SK-N-SH (cell line): Measurements from ENCODE around the gene GLI2.

Experiments
- CTCF ChIP-seq: fragments of 200-600 bp; sonication (generic); IDR thresholded peaks from 2 replicates; pipeline ENCODE4 v1.6.1; 2017; ENCODE audit warnings: antibody characterized with exemption, mild to moderate bottlenecking, moderate library complexity
- POLR2AphosphoS5 ChIP-seq: IDR thresholded peaks from 2 replicates; pipeline ENCODE4 v1.6.1; 2012; ENCODE audit warnings: low read depth, low read length
- RAD21 ChIP-seq: IDR thresholded peaks from 2 replicates; pipeline ENCODE4 v1.6.1; 2012; ENCODE audit warnings: mild to moderate bottlenecking, low read length

- no peak for TF ChIP-seq POLR2AphosphoS5
- TF ChIP-seq CTCF: no peak
- no peak for TF ChIP-seq RAD21
Measured at GRCh38 chr2:120685974-120686297, 49.7 kb upstream of the GLI2 start.
